GM21737 (cell line): ENCODE data around the gene PEX13.

ENCODE experiments used
- ATAC-seq: cut with Tn5 transposase; IDR thresholded peaks from one replicate; pipeline ENCODE4 v1.9.1; 2021; ENCODE audit warnings: mild to moderate bottlenecking, moderate library complexity; ENCODE audit not compliant: unreplicated experiment

Gene PEX13

GRCh38 chr2:61065714-61066709, 48.5 kb downstream of the PEX13 start, which contains the start of gene SANBR:
Gene SANBR, plus strand, starts transcription at chr2:61065871. Its CDS starts 4,480 bp downstream, at chr2:61070351.
- ATAC-seq: peak; percentile 97

- no peak for ATAC-seq
Measured at GRCh38 chr2:61074100-61074499, 56.6 kb downstream of the PEX13 start.

- no peak for ATAC-seq
Measured at GRCh38 chr2:61085883-61086282, 68.4 kb downstream of the PEX13 start.

- ATAC-seq: no peak
Measured at GRCh38 chr2:61089797-61090196, 72.3 kb downstream of the PEX13 start.

GRCh38 chr2:61090386-61090921, 72.9 kb downstream of the PEX13 start:
- ATAC-seq: no peak

GRCh38 chr2:61091485-61091884, 74.0 kb downstream of the PEX13 start:
- ATAC-seq: no peak

GRCh38 chr2:61096438-61096837, 78.9 kb downstream of the PEX13 start:
- no peak for ATAC-seq

GRCh38 chr2:61100801-61101200, 83.3 kb downstream of the PEX13 start:
- ATAC-seq: no peak
